Nephron progenitor cell (in vitro differentiated cells): ENCODE results near the gene ST14.

ENCODE experiments used
- DNase-seq: peaks from one replicate; pipeline ENCODE4 v3.0.0; 2021
- H3K27ac Mint-ChIP-seq: 2 replicates; pipeline ENCODE4 v1.8.0; 2021; ENCODE audit warnings: mild to moderate bottlenecking, moderate library complexity, mixed read lengths
- H3K27me3 Mint-ChIP-seq: 2 replicates; pipeline ENCODE4 v1.8.0; 2021; ENCODE audit warnings: mild to moderate bottlenecking, low read depth, mixed read lengths; ENCODE audit not compliant: poor library complexity
- H3K36me3 Mint-ChIP-seq: 2 replicates; pipeline ENCODE4 v1.8.0; 2021; ENCODE audit warnings: low read depth, mixed read lengths
- H3K4me1 Mint-ChIP-seq: 2 replicates; pipeline ENCODE4 v1.8.0; 2021; ENCODE audit warnings: mixed read lengths
- H3K4me3 Mint-ChIP-seq: 2 replicates; pipeline ENCODE4 v1.8.0; 2021; ENCODE audit warnings: mild to moderate bottlenecking, moderate library complexity, mixed read lengths
- H3K9me3 Mint-ChIP-seq: 2 replicates; pipeline ENCODE4 v1.8.0; 2021; ENCODE audit warnings: mild to moderate bottlenecking, moderate library complexity, mixed read lengths
- TF ChIP-seq, protein P1 (sequence below): fragments of 200-600 bp; sonication (generic); IDR thresholded peaks from 2 replicates; pipeline ENCODE4 v1.5.0; 2021; ENCODE audit warnings: antibody characterized with exemption

The ST14 gene

DNA sequence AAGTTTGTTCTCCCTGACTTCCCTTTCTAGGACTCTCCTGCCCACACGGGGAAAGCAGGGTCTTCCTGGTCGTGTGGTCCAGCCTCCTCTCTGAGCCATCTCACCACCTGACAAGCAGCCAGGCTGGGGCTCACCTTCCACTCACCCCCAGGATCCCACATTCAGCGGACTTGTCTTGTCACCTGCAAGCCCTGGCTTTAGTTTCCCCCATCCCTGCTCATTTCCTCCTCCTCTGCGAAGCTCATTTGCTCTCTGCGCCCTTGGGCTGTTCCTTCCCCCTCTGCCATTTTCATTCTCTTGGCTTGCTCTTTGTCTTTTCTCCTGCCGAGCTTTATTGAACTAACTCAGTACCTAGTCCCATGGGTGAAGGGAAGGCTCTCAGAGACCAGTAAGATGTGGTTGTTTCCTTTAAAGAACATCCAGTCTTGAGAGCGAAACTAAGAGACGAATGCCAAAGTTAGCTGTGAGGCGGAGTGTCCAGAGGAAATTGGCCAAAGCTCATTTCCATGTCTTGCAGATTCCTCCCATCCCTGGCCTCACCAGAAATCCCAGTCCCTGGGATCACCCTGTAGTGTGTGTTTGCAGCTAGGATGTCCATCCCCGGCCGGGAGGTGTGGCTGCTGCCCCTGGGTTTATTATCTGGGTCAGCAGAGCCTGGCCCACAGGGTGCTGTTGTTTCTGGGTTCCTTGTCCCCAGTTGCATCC is 2.0 kb downstream of the ST14 start:
- H3K27me3 Mint-ChIP-seq: peaks cover 82% of the 10 kb centered on the region

DNA sequence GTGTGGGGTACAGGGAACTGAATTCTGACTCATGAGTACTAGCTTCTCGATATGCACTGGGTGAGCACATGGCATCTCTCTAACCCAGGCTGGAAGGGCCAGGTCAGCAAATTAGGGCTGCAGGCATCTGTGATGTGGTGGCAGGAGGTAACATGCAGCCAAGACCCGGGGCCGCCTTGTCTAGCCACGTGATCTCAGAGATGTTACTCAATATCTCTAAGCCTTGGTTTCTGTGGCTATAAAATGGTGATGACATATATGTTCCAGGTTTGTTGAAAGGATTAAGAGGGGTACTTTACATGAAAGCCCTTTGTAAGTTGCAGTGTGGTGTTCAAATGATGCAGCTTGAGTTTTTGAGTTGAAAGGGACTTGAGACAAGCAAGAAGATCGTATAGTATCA is 3.2 kb downstream of the ST14 start:
- TF ChIP-seq, protein P1, sequence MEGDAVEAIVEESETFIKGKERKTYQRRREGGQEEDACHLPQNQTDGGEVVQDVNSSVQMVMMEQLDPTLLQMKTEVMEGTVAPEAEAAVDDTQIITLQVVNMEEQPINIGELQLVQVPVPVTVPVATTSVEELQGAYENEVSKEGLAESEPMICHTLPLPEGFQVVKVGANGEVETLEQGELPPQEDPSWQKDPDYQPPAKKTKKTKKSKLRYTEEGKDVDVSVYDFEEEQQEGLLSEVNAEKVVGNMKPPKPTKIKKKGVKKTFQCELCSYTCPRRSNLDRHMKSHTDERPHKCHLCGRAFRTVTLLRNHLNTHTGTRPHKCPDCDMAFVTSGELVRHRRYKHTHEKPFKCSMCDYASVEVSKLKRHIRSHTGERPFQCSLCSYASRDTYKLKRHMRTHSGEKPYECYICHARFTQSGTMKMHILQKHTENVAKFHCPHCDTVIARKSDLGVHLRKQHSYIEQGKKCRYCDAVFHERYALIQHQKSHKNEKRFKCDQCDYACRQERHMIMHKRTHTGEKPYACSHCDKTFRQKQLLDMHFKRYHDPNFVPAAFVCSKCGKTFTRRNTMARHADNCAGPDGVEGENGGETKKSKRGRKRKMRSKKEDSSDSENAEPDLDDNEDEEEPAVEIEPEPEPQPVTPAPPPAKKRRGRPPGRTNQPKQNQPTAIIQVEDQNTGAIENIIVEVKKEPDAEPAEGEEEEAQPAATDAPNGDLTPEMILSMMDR: no peak
- peaks cover 75% of the 10 kb centered on the region for H3K27me3 Mint-ChIP-seq
- no peaks in the 10 kb centered on the region for H3K36me3 Mint-ChIP-seq
- no peak overlapping the region for H3K4me3 Mint-ChIP-seq
- no peak for DNase-seq
- peaks cover 33% of the 10 kb centered on the region for H3K4me1 Mint-ChIP-seq
- H3K9me3 Mint-ChIP-seq: no peaks in the 10 kb centered on the region
- no peak overlapping the region for H3K27ac Mint-ChIP-seq

More for the DNA sequence above, 2.0 kb downstream of the ST14 start:
- H3K27ac Mint-ChIP-seq: no peak overlapping the region
- no peak for DNase-seq
- peak overlapping the region; percentile 14 for H3K4me3 Mint-ChIP-seq
- H3K9me3 Mint-ChIP-seq: no peaks in the 10 kb centered on the region
- H3K4me1 Mint-ChIP-seq: peaks cover 25% of the 10 kb centered on the region
- H3K36me3 Mint-ChIP-seq: no peaks in the 10 kb centered on the region
- TF ChIP-seq, protein P1: no peak

DNA sequence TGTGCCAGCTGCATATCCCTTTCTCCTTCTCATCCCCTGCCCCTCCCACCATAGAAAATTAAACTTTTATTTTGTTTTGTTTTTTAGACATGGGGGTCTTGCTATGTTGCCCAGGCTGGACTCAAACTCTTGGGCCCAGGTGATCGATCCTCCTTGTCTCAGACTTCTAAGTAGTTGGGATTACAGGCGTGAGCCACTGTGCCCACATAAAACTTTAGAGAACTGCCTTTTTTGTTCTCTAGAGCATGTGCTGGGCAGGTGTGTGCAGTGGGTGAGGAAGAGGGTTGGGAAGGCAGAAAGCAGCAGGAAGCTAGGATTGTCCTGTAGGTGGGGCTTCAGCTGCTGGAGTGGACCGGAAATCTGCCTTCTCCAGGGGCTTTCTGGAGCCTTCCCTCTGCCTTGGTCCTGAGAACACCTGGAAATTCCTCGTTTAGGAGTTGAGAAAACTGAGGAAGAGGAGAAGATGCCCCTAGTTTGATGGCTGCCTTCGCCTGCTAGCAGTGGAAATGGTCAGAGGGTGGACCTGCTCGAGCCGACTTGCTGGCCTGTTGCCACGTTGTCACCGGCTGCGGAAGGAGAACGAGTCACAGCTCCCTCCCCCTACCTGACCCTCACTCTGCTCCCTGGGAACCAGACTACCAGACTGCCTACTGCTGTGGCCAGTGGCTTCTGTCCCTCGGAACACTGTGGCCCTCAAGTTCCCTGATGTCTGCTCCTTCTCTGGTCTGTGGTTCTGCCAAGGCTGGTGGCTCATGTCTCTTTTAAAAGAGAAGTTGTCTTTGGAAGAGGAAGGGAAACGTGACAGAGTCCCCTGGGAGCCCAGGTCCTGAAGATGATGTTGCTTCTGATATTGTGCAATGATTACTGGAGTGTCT is 4.0 kb downstream of the ST14 start:
- Mint-ChIP-seq H3K4me1 (peaks cover 34% of the 10 kb centered on the region), H3K27me3 (peaks cover 69% of the 10 kb centered on the region), H3K36me3 (no peaks in the 10 kb centered on the region), H3K4me3 (no peak overlapping the region), H3K27ac (no peak overlapping the region), H3K9me3 (no peaks in the 10 kb centered on the region)
- TF ChIP-seq, protein P1: no peak
- no peak for DNase-seq

DNA sequence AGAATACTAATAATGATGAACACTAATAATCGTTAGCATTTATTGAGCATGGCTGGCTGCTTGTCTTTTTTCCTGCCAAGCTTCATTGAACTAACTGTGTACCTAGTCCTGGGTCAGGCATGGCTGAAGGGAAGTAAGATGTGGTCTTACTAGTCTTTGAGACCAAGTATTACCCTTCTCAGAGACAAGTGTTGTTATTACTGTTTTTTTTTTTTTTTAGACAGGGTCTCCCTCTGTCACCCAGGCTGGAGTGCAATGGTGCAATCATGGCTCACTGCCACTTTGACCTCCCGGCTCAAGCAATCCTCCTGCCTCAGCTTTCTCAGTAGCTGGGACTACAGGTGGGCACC is 4.6 kb downstream of the ST14 start:
- Mint-ChIP-seq H3K27me3 (peaks cover 63% of the 10 kb centered on the region), H3K4me1 (peaks cover 29% of the 10 kb centered on the region), H3K4me3 (no peak overlapping the region), H3K27ac (no peak overlapping the region), H3K36me3 (no peaks in the 10 kb centered on the region), H3K9me3 (no peaks in the 10 kb centered on the region)
- TF ChIP-seq, protein P1: no peak
- no peak for DNase-seq

DNA sequence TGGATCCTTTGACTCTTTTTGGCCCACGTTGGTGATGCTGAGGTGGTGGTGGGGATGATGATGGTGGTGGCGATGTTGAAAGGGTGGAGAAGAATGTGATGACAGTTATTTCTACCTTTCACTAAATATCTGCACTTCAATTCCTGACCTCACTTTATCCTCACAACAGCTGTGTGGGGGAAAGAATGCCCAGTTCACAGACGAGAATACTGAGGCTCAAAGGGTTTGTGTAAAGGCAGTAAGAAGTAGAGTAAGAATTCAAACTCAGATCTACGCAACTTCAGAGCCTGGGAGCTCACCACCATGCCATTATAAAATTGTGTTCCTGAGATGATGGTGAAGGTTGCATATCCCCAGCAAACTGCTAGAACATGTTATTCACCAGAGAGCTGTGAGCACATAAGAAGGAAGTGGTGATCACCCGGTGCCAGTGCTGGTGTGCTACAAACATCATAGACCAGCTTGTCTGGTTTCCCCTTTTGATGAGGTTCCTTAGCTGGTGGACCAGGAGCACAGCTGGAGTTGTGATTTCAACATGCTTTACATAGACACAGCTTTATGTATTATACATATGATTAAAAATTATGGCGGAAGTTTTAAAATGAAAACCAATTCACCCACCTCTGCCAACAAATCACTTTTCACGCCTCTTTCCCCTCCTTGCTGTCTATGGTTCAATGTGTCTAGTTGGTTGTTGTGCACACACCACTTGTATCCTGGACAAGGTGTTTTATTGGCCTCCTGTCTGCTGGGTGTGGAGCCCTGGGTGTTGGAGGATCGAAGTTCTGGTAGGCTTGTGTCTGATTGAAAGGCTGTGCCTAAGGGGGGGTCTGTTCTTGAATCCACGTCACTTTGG is 6.2 kb downstream of the ST14 start:
- Mint-ChIP-seq H3K27ac (no peak overlapping the region), H3K36me3 (no peaks in the 10 kb centered on the region), H3K9me3 (no peaks in the 10 kb centered on the region), H3K4me3 (peak overlapping the region; percentile 2), H3K4me1 (peaks cover 29% of the 10 kb centered on the region), H3K27me3 (peaks cover 59% of the 10 kb centered on the region)
- TF ChIP-seq, protein P1: no peak
- no peak for DNase-seq
